HG02610 (cell line): Measurements from ENCODE around the gene AKAP13.
A peak's percentile ranks its signal among the peaks of the same experiment; 100 is the strongest.

Experiments used
- ATAC-seq: cut with Tn5 transposase; IDR thresholded peaks from one replicate; pipeline ENCODE4 v1.9.1; 2021; ENCODE audit warnings: mild to moderate bottlenecking, moderate library complexity; ENCODE audit not compliant: unreplicated experiment

AKAP13 gene

GRCh38 chr15:85615930-85616329, 235.5 kb downstream of the AKAP13 start:
- no peak for ATAC-seq

- no peak for ATAC-seq
Measured at GRCh38 chr15:85616549-85617110, 236.2 kb downstream of the AKAP13 start.

GRCh38 chr15:85618228-85618505, 237.8 kb downstream of the AKAP13 start:
- no peak for ATAC-seq

- ATAC-seq = peak; percentile 69
Measured at GRCh38 chr15:85618956-85619491, 238.6 kb downstream of the AKAP13 start.

GRCh38 chr15:85619992-85620689, 239.7 kb downstream of the AKAP13 start:
- ATAC-seq = no peak

- no peak for ATAC-seq
Measured at GRCh38 chr15:85620690-85621049, 240.3 kb downstream of the AKAP13 start.

- ATAC-seq = no peak
Measured at GRCh38 chr15:85621094-85621493, 240.7 kb downstream of the AKAP13 start.

- no peak for ATAC-seq
Measured at GRCh38 chr15:85622221-85622831, 241.9 kb downstream of the AKAP13 start.

- ATAC-seq = no peak
Measured at GRCh38 chr15:85623315-85624049, 243.1 kb downstream of the AKAP13 start.

- no peak for ATAC-seq
Measured at GRCh38 chr15:85624291-85624801, 243.9 kb downstream of the AKAP13 start.

- peak; percentile 8 for ATAC-seq
Measured at GRCh38 chr15:85625166-85625830, 244.9 kb downstream of the AKAP13 start.

GRCh38 chr15:85625856-85626255, 245.5 kb downstream of the AKAP13 start:
- peak; percentile 72 for ATAC-seq

- ATAC-seq = no peak
Measured at GRCh38 chr15:85627213-85627935, 247.0 kb downstream of the AKAP13 start.

- no peak for ATAC-seq
Measured at GRCh38 chr15:85630311-85630710, 249.9 kb downstream of the AKAP13 start.

- ATAC-seq = no peak
Measured at GRCh38 chr15:85631018-85631417, 250.6 kb downstream of the AKAP13 start.

- ATAC-seq = no peak
Measured at GRCh38 chr15:85632014-85632413, 251.6 kb downstream of the AKAP13 start.

GRCh38 chr15:85633859-85634258, 253.5 kb downstream of the AKAP13 start:
- ATAC-seq = no peak

- no peak for ATAC-seq
Measured at GRCh38 chr15:85636351-85636750, 255.9 kb downstream of the AKAP13 start.

GRCh38 chr15:85639752-85640381, 259.5 kb downstream of the AKAP13 start:
- peak; percentile 85 for ATAC-seq
